Ishikawa (cell line): Measurements from ENCODE around the gene SAPCD1.

Experiments
- CEBPB ChIP-seq: IDR thresholded peaks from 2 replicates; pipeline ENCODE4 v1.6.1; 2012
- CREB1 ChIP-seq: IDR thresholded peaks from 2 replicates; pipeline ENCODE4 v1.6.1; 2012; ENCODE audit warnings: low read depth
- EGR1 ChIP-seq: IDR thresholded peaks from 2 replicates; pipeline ENCODE4 v1.6.1; 2012
- EP300 ChIP-seq: IDR thresholded peaks from 2 replicates; pipeline ENCODE4 v1.6.1; 2012; ENCODE audit warnings: borderline replicate concordance
- FOXM1 ChIP-seq: IDR thresholded peaks from 2 replicates; pipeline ENCODE4 v1.6.1; 2012; ENCODE audit warnings: low read depth, borderline replicate concordance
- NFIC ChIP-seq: IDR thresholded peaks from 2 replicates; pipeline ENCODE4 v1.6.1; 2012
- RAD21 ChIP-seq: IDR thresholded peaks from 2 replicates; pipeline ENCODE4 v1.6.1; 2012; ENCODE audit warnings: low read depth
- TAF1 ChIP-seq: IDR thresholded peaks from 2 replicates; pipeline ENCODE4 v1.6.1; 2012; ENCODE audit warnings: low read depth, mild to moderate bottlenecking
- TCF12 ChIP-seq: IDR thresholded peaks from 2 replicates; pipeline ENCODE4 v1.6.1; 2012; ENCODE audit warnings: low read depth
- TEAD4 ChIP-seq: IDR thresholded peaks from 2 replicates; pipeline ENCODE4 v1.6.1; 2012
- YY1 ChIP-seq: IDR thresholded peaks from 2 replicates; pipeline ENCODE4 v1.6.1; 2012; ENCODE audit warnings: low read depth
- ZBTB7A ChIP-seq: IDR thresholded peaks from 2 replicates; pipeline ENCODE4 v1.6.1; 2012; ENCODE audit warnings: low read depth
- TF ChIP-seq, protein P1 (sequence below): IDR thresholded peaks from 2 replicates; pipeline ENCODE4 v1.6.1; 2012; ENCODE audit warnings: low read depth, mild to moderate bottlenecking
- TF ChIP-seq, protein P2 (sequence below): IDR thresholded peaks from 2 replicates; pipeline ENCODE4 v1.6.1; 2012
- TF ChIP-seq, protein P3 (sequence below): IDR thresholded peaks from 2 replicates; pipeline ENCODE4 v1.6.1; 2012

The SAPCD1 gene

DNA sequence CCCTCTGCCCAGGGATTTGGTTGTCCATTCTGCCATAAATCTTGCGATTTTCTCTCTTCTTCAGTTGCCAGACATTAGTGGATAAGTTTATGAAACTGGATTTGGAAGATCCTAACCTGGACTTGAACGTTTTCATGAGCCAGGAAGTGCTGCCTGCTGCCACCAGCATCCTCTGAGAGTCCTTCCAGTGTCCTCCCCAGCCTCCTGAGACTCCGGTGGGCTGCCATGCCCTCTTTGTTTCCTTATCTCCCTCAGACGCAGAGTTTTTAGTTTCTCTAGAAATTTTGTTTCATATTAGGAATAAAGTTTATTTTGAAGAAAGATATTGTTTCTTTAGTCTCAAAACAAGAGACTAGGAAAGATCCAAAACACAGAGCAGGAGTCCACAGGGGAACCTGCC, at the start of gene SAPCD1:
Gene SAPCD1, plus strand, starts transcription at position 301 of the 400 bp plus-strand sequence. CDS start 399 bp downstream, outside the sequence.
- TF ChIP-seq TCF12 (no peak), RAD21 (no peak), EP300 (no peak), EGR1 (no peak), CEBPB (no peak), TEAD4 (no peak), YY1 (no peak), ZBTB7A (no peak), TAF1 (no peak), FOXM1 (no peak), NFIC (no peak), CREB1 (no peak)
- TF ChIP-seq, protein P1, sequence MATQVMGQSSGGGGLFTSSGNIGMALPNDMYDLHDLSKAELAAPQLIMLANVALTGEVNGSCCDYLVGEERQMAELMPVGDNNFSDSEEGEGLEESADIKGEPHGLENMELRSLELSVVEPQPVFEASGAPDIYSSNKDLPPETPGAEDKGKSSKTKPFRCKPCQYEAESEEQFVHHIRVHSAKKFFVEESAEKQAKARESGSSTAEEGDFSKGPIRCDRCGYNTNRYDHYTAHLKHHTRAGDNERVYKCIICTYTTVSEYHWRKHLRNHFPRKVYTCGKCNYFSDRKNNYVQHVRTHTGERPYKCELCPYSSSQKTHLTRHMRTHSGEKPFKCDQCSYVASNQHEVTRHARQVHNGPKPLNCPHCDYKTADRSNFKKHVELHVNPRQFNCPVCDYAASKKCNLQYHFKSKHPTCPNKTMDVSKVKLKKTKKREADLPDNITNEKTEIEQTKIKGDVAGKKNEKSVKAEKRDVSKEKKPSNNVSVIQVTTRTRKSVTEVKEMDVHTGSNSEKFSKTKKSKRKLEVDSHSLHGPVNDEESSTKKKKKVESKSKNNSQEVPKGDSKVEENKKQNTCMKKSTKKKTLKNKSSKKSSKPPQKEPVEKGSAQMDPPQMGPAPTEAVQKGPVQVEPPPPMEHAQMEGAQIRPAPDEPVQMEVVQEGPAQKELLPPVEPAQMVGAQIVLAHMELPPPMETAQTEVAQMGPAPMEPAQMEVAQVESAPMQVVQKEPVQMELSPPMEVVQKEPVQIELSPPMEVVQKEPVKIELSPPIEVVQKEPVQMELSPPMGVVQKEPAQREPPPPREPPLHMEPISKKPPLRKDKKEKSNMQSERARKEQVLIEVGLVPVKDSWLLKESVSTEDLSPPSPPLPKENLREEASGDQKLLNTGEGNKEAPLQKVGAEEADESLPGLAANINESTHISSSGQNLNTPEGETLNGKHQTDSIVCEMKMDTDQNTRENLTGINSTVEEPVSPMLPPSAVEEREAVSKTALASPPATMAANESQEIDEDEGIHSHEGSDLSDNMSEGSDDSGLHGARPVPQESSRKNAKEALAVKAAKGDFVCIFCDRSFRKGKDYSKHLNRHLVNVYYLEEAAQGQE, result no peak
- TF ChIP-seq, protein P2, sequence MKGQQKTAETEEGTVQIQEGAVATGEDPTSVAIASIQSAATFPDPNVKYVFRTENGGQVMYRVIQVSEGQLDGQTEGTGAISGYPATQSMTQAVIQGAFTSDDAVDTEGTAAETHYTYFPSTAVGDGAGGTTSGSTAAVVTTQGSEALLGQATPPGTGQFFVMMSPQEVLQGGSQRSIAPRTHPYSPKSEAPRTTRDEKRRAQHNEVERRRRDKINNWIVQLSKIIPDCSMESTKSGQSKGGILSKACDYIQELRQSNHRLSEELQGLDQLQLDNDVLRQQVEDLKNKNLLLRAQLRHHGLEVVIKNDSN, result no peak
- TF ChIP-seq, protein P3, sequence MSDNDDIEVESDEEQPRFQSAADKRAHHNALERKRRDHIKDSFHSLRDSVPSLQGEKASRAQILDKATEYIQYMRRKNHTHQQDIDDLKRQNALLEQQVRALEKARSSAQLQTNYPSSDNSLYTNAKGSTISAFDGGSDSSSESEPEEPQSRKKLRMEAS, result no peak

DNA sequence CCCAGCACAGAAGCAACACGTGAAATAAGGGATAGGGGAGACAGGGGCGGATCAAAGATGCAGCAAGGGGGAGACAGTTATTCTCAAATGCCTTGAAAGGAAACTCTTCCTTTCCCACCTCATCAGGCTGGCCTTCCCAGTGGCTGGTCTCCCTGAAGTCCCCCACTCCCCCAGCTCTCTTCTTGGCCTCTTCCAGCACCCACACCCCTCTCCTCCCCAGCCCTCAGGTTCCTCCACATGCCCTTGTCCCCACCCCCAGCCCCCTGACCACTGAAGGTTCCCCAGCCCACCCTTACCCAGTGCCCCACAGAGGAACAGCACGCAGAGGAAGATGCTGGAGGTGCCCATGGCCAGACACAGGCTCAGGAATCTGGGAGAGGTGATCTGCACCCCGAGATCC, 49.0 kb upstream of the SAPCD1 start:
- no peak for TF ChIP-seq FOXM1
- TF ChIP-seq TAF1, result no peak
- no peak for TF ChIP-seq EGR1
- no peak for TF ChIP-seq TCF12
- TF ChIP-seq, protein P3, result no peak
- TF ChIP-seq TEAD4, result no peak
- TF ChIP-seq RAD21, result no peak
- TF ChIP-seq CREB1, result no peak
- no peak for TF ChIP-seq CEBPB
- no peak for TF ChIP-seq EP300
- no peak for TF ChIP-seq NFIC
- TF ChIP-seq ZBTB7A, result no peak
- TF ChIP-seq, protein P2, result no peak
- TF ChIP-seq, protein P1, result no peak
- no peak for TF ChIP-seq YY1

DNA sequence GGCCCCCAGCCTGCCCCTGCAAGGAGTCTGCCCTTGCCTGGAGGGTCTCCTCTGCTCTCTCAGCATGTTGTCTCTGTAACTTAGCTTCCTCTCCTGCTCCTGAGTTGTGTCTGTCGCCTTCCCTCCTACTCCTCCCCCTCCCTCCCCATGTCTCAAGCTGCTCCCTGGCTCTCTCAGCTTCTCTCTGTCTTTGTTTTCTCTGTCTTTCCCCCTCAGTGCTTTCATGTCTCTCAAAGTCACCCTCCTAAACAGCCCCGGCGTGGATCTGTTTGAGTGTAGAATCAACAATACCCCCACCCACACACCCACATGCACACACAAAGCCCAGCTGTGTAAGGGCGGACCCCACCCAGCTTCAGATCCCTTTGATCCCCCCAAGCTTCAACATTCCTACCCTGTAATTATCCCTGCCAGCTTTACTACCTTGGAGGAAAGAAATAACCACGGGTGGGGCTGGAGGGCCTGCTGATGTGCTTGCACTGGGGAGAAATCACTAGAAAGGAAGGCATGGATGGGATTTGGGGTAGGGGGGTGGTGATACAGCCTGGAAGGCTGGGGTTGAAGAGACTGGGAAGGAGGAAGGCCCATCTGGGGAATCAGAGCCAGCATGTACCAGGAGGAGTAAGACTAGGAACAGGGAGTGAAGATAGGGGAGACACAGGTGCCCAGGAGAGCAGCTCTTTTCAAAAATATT, 48.3 kb upstream of the SAPCD1 start:
- TF ChIP-seq, protein P3, result no peak
- TF ChIP-seq EGR1, result no peak
- no peak for TF ChIP-seq TEAD4
- TF ChIP-seq YY1, result no peak
- no peak for TF ChIP-seq TCF12
- no peak for TF ChIP-seq TAF1
- no peak for TF ChIP-seq NFIC
- TF ChIP-seq FOXM1, result no peak
- no peak for TF ChIP-seq EP300
- TF ChIP-seq RAD21, result no peak

DNA sequence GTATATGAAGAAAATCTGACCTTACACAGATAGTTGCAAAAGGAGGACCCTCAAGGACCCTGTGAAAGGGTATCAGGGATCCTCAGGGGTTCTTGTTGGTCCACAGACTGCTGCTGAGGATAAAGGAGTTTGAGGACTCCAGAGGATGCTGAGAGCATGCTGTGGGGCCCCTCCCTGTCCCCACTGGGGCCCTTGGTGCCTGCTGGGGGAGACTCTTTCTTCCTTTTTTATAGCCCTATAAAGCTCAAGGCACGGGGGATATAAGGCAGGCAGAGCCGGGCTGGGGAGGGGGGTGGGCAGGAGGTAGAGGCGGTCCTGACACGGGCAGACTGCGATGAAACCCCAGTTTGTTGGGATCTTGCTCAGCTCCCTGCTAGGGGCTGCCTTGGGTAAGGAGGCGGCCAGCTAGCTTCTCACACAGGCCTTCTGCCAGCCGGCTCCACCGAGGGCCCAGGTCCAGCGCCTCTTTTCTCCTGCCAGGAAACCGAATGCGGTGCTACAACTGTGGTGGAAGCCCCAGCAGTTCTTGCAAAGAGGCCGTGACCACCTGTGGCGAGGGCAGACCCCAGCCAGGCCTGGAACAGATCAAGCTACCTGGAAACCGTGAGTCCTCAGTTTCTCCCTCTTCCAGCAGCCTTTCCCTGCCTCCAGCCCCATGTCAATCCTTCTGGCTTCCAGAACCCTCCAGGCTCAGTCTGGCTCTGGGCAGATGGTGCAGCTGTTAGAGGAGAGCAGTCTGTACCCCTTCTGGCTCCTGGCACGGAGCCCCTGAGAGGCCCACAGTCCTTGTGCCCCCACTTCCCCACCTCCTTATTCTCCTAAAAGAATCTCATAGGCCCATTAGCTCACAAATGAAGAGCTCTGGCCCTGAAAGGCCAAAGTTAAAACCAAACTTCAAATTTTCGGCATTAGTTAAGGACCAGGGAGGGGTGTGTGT, 47.2 kb upstream of the SAPCD1 start, which contains the start of gene LY6G6D:
Gene LY6G6D, plus strand, starts transcription at position 327 of the 937 bp plus-strand sequence. Its CDS starts 8 bp downstream, at position 335.
- TF ChIP-seq EGR1 (no peak), YY1 (no peak), TCF12 (no peak), EP300 (no peak), NFIC (no peak), ZBTB7A (no peak), FOXM1 (no peak), CEBPB (no peak), TEAD4 (no peak)
- TF ChIP-seq, protein P3, result no peak
- TF ChIP-seq, protein P1, result no peak
- TF ChIP-seq, protein P2, result no peak
